H1 (cell line): Measurements from ENCODE around the gene NDUFA5. TPM values are rescaled to one million over a fixed set of nuclear protein-coding genes. Genes with fewer than 3 reads are reported as not detected.

Experiments used
- CTCF ChIA-PET: fragments of 300-600 bp; sonication (Branson Sonifier 250); formaldehyde crosslinking; loops from one replicate; lab custom pipeline; 2021; ENCODE audit not compliant: partially characterized antibody; lab: Charles Lee
- POLR2A ChIA-PET: fragments of 300-600 bp; sonication (Branson Sonifier 250); formaldehyde crosslinking; loops from one replicate; lab custom pipeline; 2021; ENCODE audit warnings: inconsistent platforms; ENCODE audit not compliant: partially characterized antibody; lab: Charles Lee
- DNase-seq, 2 experiments: peaks; one replicate each; pipeline versions ENCODE4 v3.0.0 to v3.0.0-alpha.2; 2010 to 2022; ENCODE audit warnings: low spot score in 2 of 2, low read depth in 1 of 2, mixed read lengths in 1 of 2
- FAIRE-seq: peaks from 2 replicates; lab custom pipeline; 2011; peaks lifted over from hg19 to GRCh38; lab: Jason Lieb, UNC
- H2AFZ ChIP-seq: 2 replicates; pipeline ENCODE4 v1.8.1; 2012; ENCODE audit warnings: low read length, inconsistent platforms
- H2AK5ac ChIP-seq: 2 replicates; pipeline ENCODE4 v1.6.1; 2013; ENCODE audit warnings: low read depth, low read length
- H2BK120ac ChIP-seq: replicated peaks from 2 replicates; pipeline ENCODE3; 2013; ENCODE audit warnings: low read depth, low read length, inconsistent platforms
- H2BK12ac ChIP-seq: 2 replicates; pipeline ENCODE4 v1.6.1; 2013; ENCODE audit warnings: low read depth, low read length
- H2BK15ac ChIP-seq: 2 replicates; pipeline ENCODE4 v1.6.1; 2013; ENCODE audit warnings: low read length
- H2BK20ac ChIP-seq: 2 replicates; pipeline ENCODE4 v1.6.1; 2013; ENCODE audit warnings: low read length
- H2BK5ac ChIP-seq: 2 replicates; pipeline ENCODE4 v1.6.1; 2013; ENCODE audit warnings: low read depth, low read length
- H3K14ac ChIP-seq: 2 replicates; pipeline ENCODE4 v1.6.1; 2013; ENCODE audit warnings: inconsistent platforms; ENCODE audit not compliant: insufficient read length
- H3K18ac ChIP-seq: 2 replicates; pipeline ENCODE4 v1.6.1; 2013; ENCODE audit warnings: low read length; ENCODE audit errors: extremely low read depth
- H3K23ac ChIP-seq: 2 replicates; pipeline ENCODE4 v1.6.1; 2013; ENCODE audit warnings: inconsistent platforms; ENCODE audit not compliant: insufficient read length
- H3K23me2 ChIP-seq: 2 replicates; pipeline ENCODE4 v1.6.1; 2013; ENCODE audit warnings: low read depth, low read length
- H3K27ac ChIP-seq: 2 replicates; pipeline ENCODE4 v1.6.1; 2011; ENCODE audit warnings: low read depth, low read length, inconsistent platforms
- H3K27me3 ChIP-seq, 4 experiments: replicated peaks in 1 of 4; 1 replicate in 1 of 4; 2 replicates in 3 of 4; pipeline versions ENCODE4 v1.6.1 to v1.8.1; 2011 to 2013; ENCODE audit warnings: low read length in 3 of 4, mild to moderate bottlenecking in 3 of 4, inconsistent platforms in 2 of 4, mixed read lengths in 2 of 4, moderate library complexity in 1 of 4; ENCODE audit not compliant: control insufficient read depth in 3 of 4, insufficient read depth in 3 of 4; ENCODE audit errors: extremely low read depth in 1 of 4
- H3K36me3 ChIP-seq, 4 experiments: 2 replicates each; pipeline versions ENCODE4 v1.6.1 to v1.8.1; 2011 to 2013; ENCODE audit warnings: mild to moderate bottlenecking in 4 of 4, low read length in 3 of 4, moderate library complexity in 2 of 4, control low read depth in 1 of 4, inconsistent platforms in 1 of 4; ENCODE audit not compliant: insufficient read depth in 4 of 4, control insufficient read depth in 2 of 4
- H3K4ac ChIP-seq: replicated peaks from 2 replicates; pipeline ENCODE3; 2013; ENCODE audit warnings: low read length, low read depth, mixed read lengths, inconsistent platforms; ENCODE audit not compliant: insufficient read length
- H3K4me1 ChIP-seq, 4 experiments: replicated peaks in 1 of 4; 1 replicate in 1 of 4; 2 replicates in 3 of 4; pipeline versions ENCODE4 v1.6.1 to v1.8.1; 2011 to 2013; ENCODE audit warnings: low read length in 3 of 4, inconsistent platforms in 2 of 4, mixed read lengths in 1 of 4; ENCODE audit not compliant: insufficient read depth in 4 of 4, control insufficient read depth in 3 of 4
- H3K4me2 ChIP-seq, 2 experiments: 2 replicates each; pipeline versions ENCODE4 v1.6.1 to v1.8.1; 2011 to 2013; ENCODE audit warnings: low read depth in 2 of 2, low read length in 2 of 2, control low read depth in 1 of 2, inconsistent platforms in 1 of 2, mild to moderate bottlenecking in 1 of 2; ENCODE audit not compliant: insufficient read depth in 1 of 2
- H3K4me3 ChIP-seq, 4 experiments: fragments of 200-600, 300-600 bp in 1 of 4; sonication (generic), shearing (Covaris generic), sonication (Bioruptor Twin) in 1 of 4; 2 replicates each; pipeline versions ENCODE4 v1.5.1 to v1.8.1; 2011 to 2016; ENCODE audit warnings: low read length in 4 of 4, low read depth in 3 of 4, control low read depth in 2 of 4, inconsistent platforms in 2 of 4, mild to moderate bottlenecking in 2 of 4, mixed read lengths in 1 of 4, moderate library complexity in 1 of 4; ENCODE audit not compliant: insufficient read depth in 2 of 4; ENCODE audit errors: extremely low read depth in 1 of 4
- H3K56ac ChIP-seq: replicated peaks from 2 replicates; pipeline ENCODE3; 2013; ENCODE audit warnings: low read depth, mild to moderate bottlenecking, mixed read lengths, low read length, inconsistent platforms; ENCODE audit not compliant: insufficient read length
- H3K79me1 ChIP-seq: 2 replicates; pipeline ENCODE4 v1.6.1; 2013; ENCODE audit warnings: low read depth, low read length, control low read depth
- H3K79me2 ChIP-seq, 2 experiments: 2 replicates each; pipeline versions ENCODE4 v1.6.1 to v1.8.1; 2012 to 2013; ENCODE audit warnings: low read length in 2 of 2, mild to moderate bottlenecking in 2 of 2, inconsistent platforms in 1 of 2; ENCODE audit not compliant: insufficient read depth in 2 of 2, control insufficient read depth in 1 of 2
- H3K9ac ChIP-seq, 4 experiments: replicated peaks in 1 of 4; 1 replicate in 1 of 4; 2 replicates in 3 of 4; pipeline versions ENCODE4 v1.6.1 to v1.8.1; 2011 to 2013; ENCODE audit warnings: low read depth in 3 of 4, low read length in 3 of 4, control low read depth in 2 of 4, mild to moderate bottlenecking in 2 of 4, moderate library complexity in 2 of 4, inconsistent platforms in 1 of 4; ENCODE audit errors: extremely low read depth in 1 of 4
- H3K9me3 ChIP-seq, 2 experiments: 2 replicates each; pipeline versions ENCODE4 v1.6.1 to v1.8.1; 2012 to 2013; ENCODE audit warnings: mild to moderate bottlenecking in 2 of 2, moderate library complexity in 2 of 2, control low read depth in 1 of 2, inconsistent platforms in 1 of 2, low read depth in 1 of 2, low read length in 1 of 2, mixed read lengths in 1 of 2; ENCODE audit not compliant: insufficient read depth in 2 of 2
- H4K20me1 ChIP-seq, 2 experiments: replicated peaks in 1 of 2; 2 replicates each; pipeline versions ENCODE3 to v1.8.1; 2011 to 2013; ENCODE audit warnings: inconsistent platforms in 2 of 2, low read length in 2 of 2, mild to moderate bottlenecking in 1 of 2; ENCODE audit not compliant: insufficient read depth in 2 of 2, control insufficient read depth in 1 of 2
- H4K5ac ChIP-seq: 2 replicates; pipeline ENCODE4 v1.6.1; 2013; ENCODE audit warnings: low read length, low read depth, mixed read lengths, inconsistent platforms; ENCODE audit not compliant: insufficient read length
- H4K8ac ChIP-seq: 2 replicates; pipeline ENCODE4 v1.8.0; 2013; ENCODE audit warnings: mild to moderate bottlenecking, moderate library complexity, low read length, inconsistent platforms; ENCODE audit not compliant: insufficient read depth; ENCODE audit errors: extremely low read depth
- H4K91ac ChIP-seq: replicated peaks from 2 replicates; pipeline ENCODE3; 2013; ENCODE audit warnings: low read length, mixed read lengths, inconsistent platforms; ENCODE audit not compliant: insufficient read length
- EP300 ChIP-seq, 2 experiments: IDR thresholded peaks; 1 replicate in 1 of 2; 2 replicates in 1 of 2; pipeline ENCODE4 v1.6.1; 2011 to 2012; ENCODE audit warnings: low read depth in 2 of 2, low read length in 2 of 2, mild to moderate bottlenecking in 2 of 2, borderline replicate concordance in 1 of 2, inconsistent platforms in 1 of 2, moderate library complexity in 1 of 2
- EZH2 ChIP-seq: fragments of 200-600 bp; sonication (generic); IDR thresholded peaks from 2 replicates; pipeline ENCODE4 v1.7.1; 2012; ENCODE audit warnings: low read depth, mild to moderate bottlenecking, moderate library complexity, low read length, inconsistent platforms; ENCODE audit not compliant: severe bottlenecking
- GTF2F1 ChIP-seq: IDR thresholded peaks from 2 replicates; pipeline ENCODE4 v1.6.1; 2012; ENCODE audit warnings: low read depth, low read length, improper control_type of control experiment, borderline replicate concordance
- KDM1A ChIP-seq: fragments of 200-600, 300-600 bp; sonication (generic); IDR thresholded peaks from 2 replicates; pipeline ENCODE4 v1.7.1; 2016; ENCODE audit warnings: mild to moderate bottlenecking, low read length, borderline replicate concordance
- POU5F1 ChIP-seq: IDR thresholded peaks from 2 replicates; pipeline ENCODE4 v1.6.1; 2011; ENCODE audit warnings: low read depth, mild to moderate bottlenecking, low read length, moderate library complexity
- RAD21 ChIP-seq, 2 experiments: IDR thresholded peaks in 1 of 2; conservative IDR thresholded peaks in 1 of 2; 2 replicates each; pipeline ENCODE4 v1.6.1; 2011; ENCODE audit warnings: low read depth in 2 of 2, low read length in 2 of 2, improper control_type of control experiment in 1 of 2, inconsistent platforms in 1 of 2, mild to moderate bottlenecking in 1 of 2, moderate library complexity in 1 of 2
- RBBP5 ChIP-seq: IDR thresholded peaks from 2 replicates; pipeline ENCODE4 v1.7.1; 2012; ENCODE audit warnings: low read depth, mild to moderate bottlenecking, inconsistent platforms, low read length, moderate library complexity, borderline replicate concordance
- RNF2 ChIP-seq: fragments of 200-900, 300-1000 bp; sonication (generic); IDR thresholded peaks from 2 replicates; pipeline ENCODE4 v1.7.1; 2016; ENCODE audit warnings: borderline replicate concordance, low read depth, mild to moderate bottlenecking, antibody characterized with exemption, low read length; ENCODE audit not compliant: poor library complexity, severe bottlenecking; ENCODE audit errors: missing control alignments
- SIX5 ChIP-seq: IDR thresholded peaks from 2 replicates; pipeline ENCODE4 v1.6.1; 2011; ENCODE audit warnings: mild to moderate bottlenecking, low read depth, low read length
- TCF12 ChIP-seq: IDR thresholded peaks from 2 replicates; pipeline ENCODE4 v1.6.1; 2011; ENCODE audit warnings: low read depth, mild to moderate bottlenecking, low read length
- TEAD4 ChIP-seq: IDR thresholded peaks from 2 replicates; pipeline ENCODE4 v1.6.1; 2012; ENCODE audit warnings: low read depth, low read length, inconsistent platforms, mixed read lengths
- polyA plus RNA-seq, 7 experiments: library from polyadenylated mRNA; depleted of rRNA in 3 of 7; stranded (reverse) in 5 of 7; unstranded in 2 of 7; fragments of >200 nt in 5 of 7; fragments of 200-250 nt in 2 of 7; gene quantifications; 1 replicate in 5 of 7; 2 replicates in 1 of 7; 4 replicates in 1 of 7; pipeline versions ENCODE4 v1.2.1 to v1.2.3, GENCODE V29; 2011 to 2013; ENCODE audit warnings: missing spikeins in 2 of 7, mixed read lengths in 2 of 7
- total RNA-seq: library from RNA; stranded (reverse); fragmentation: NEBNext Ultra II Directional; extraction: Animal tissue kit (Norgen Biotek cat#: 25700); gene quantifications from 2 replicates; pipeline ENCODE4 v1.2.1, GENCODE V29; 2021
- TF ChIP-seq, protein P1 (sequence below): IDR thresholded peaks from 2 replicates; pipeline ENCODE4 v1.6.1; 2012; ENCODE audit warnings: inconsistent platforms

NDUFA5 gene
- total and polyA plus RNA-seq, 2 of the 8 experiments (the other 6 are each of a cell fraction or from before 2014, with no cell fraction given), result 7.6 to 76.3 TPM

DNA sequence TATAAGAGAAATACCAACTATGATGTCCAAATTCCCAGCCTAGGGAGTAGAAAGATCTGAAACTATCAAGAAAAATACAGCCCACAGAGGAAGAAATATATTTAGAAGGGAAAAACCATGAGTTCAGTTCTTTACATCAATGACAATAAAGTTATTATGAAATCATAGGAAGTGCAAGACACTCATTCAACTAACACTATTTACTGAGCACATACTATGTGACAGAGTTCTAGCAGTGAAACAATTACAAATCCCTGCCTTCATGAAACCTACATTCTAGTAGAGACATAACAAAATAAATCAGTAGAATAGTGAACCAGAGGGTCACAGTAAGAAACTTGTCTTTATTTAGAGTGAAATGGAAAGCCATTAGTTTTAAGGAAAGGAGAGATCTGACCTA is 2.1 kb downstream of the NDUFA5 start:
- Histone ChIP-seq H2BK5ac (no peak overlapping the region), H3K4me1 (peaks cover 0 to 6% (median under 1%) of the 10 kb centered on the region in 4 experiments; a peak in 2 of 7 replicates), H3K56ac (no peak overlapping the region), H3K4me2 (no peak overlapping the region; a peak in 1 of 4 replicates), H3K4ac (no peak overlapping the region), H3K9ac (no peak overlapping the region), H4K5ac (no peak overlapping the region), H3K27ac (no peak overlapping the region), H3K9me3 (no peaks in the 10 kb centered on the region), H4K8ac (no peak overlapping the region), H3K23me2 (peaks cover 7% of the 10 kb centered on the region), H2AFZ (no peak overlapping the region), H2BK15ac (no peak overlapping the region), H3K79me2 (peaks cover 10 to 46% of the 10 kb centered on the region in 2 experiments), H3K23ac (no peak overlapping the region), H2BK20ac (no peak overlapping the region), H4K91ac (no peak overlapping the region), H3K79me1 (peaks cover 2% of the 10 kb centered on the region; the same call in 1 of the 2 replicates), H2BK120ac (no peak overlapping the region), H3K36me3 (peaks cover 0 to 13% (median 3%) of the 10 kb centered on the region in 4 experiments; a peak in 3 of 8 replicates), H2AK5ac (no peak overlapping the region), H4K20me1 (no peaks in the 10 kb centered on the region), H3K14ac (no peak overlapping the region), H3K27me3 (no peaks in the 10 kb centered on the region), H3K4me3 (no peak overlapping the region), H2BK12ac (no peak overlapping the region), H3K18ac (no peak overlapping the region)
- ChIA-PET POLR2A (interaction anchor here (0.6 kb wide), 1 partner anchor 18 kb away, joined by 3 read pairs; no protein-coding TSS in a partner anchor), CTCF (no interaction called here)
- FAIRE-seq, result no peak
- DNase-seq, result no peak
- TF ChIP-seq GTF2F1 (no peak), TEAD4 (no peak), RBBP5 (no peak), SIX5 (no peak), RAD21 (IDR thresholded peaks at IDR 0.05 in 1 of 2, conservative IDR thresholded peaks at IDR 0.05 in 1 of 2; ENCODE audit: low read depth in 2 of 2, low read length in 2 of 2) (no peak), KDM1A (no peak), RNF2 (no peak), POU5F1 (no peak), TCF12 (no peak), EP300 (IDR thresholded peaks at IDR 0.05; ENCODE audit: borderline replicate concordance in 1 of 2, low read depth in 2 of 2, low read length in 2 of 2) (no peak), EZH2 (no peak)
- TF ChIP-seq, protein P1, sequence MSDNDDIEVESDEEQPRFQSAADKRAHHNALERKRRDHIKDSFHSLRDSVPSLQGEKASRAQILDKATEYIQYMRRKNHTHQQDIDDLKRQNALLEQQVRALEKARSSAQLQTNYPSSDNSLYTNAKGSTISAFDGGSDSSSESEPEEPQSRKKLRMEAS, result no peak
